K562 (cell line): ENCODE data around the gene LHPP. TPM values are rescaled to one million over a fixed set of nuclear protein-coding genes. Genes with fewer than 3 reads are reported as not detected.

ENCODE experiments used
- ATAC-seq: fragments of 200-7000 bp; cut with Tn5 transposase; 3 replicates; pipeline ENCODE4 v1.9.1; 2020; ENCODE audit warnings: moderate library complexity
- BruUV-seq: library from RNA; stranded (reverse); fragments of 400-500 nt; replicated peaks from 2 replicates; lab custom pipeline; 2021; lab: Mats Ljungman, UMichigan
- CTCF ChIA-PET: fragments of 300-600 bp; formaldehyde crosslinking; extraction: SDS; loops from one replicate; lab custom pipeline; 2021; ENCODE audit warnings: low intra/inter-chr PET ratio; lab: Yijun Ruan, JAX
- POLR2A ChIA-PET: fragments of 300-600, 350-650 bp; sonication (Branson Sonifier 250); formaldehyde crosslinking; extraction: SDS; loops from one replicate; lab custom pipeline; 2021; ENCODE audit warnings: antibody characterized with exemption, inconsistent platforms; lab: Yijun Ruan, JAX
- DNase-seq, 4 experiments: peaks; one replicate each; pipeline versions ENCODE4 v3.0.0 to v3.0.0-alpha.2; 2011 to 2018; ENCODE audit warnings: low spot score in 3 of 4, mixed read lengths in 3 of 4; ENCODE audit errors: extremely low read depth in 1 of 4
- FAIRE-seq: peaks from 2 replicates; lab custom pipeline; 2011; peaks lifted over from hg19 to GRCh38; lab: Jason Lieb, UNC
- H2AFZ ChIP-seq: 2 replicates; pipeline ENCODE4 v1.6.0; 2011; ENCODE audit warnings: low read depth, low read length, control low read depth, inconsistent platforms
- H3K27ac ChIP-seq: fragments of 200-600 bp; 3 replicates; pipeline ENCODE4 v1.8.0; 2011; ENCODE audit warnings: low read depth, mild to moderate bottlenecking, control low read depth, inconsistent platforms, low read length, moderate library complexity, mixed read lengths; ENCODE audit errors: extremely low read depth
- H3K27me3 ChIP-seq, 2 experiments: fragments of 300-600 bp in 1 of 2; 2 replicates in 1 of 2; 3 replicates in 1 of 2; pipeline versions ENCODE4 v1.6.0 to v1.8.0; 2011; ENCODE audit warnings: inconsistent platforms in 2 of 2, low read length in 2 of 2, mild to moderate bottlenecking in 1 of 2, mixed read lengths in 1 of 2, moderate library complexity in 1 of 2; ENCODE audit not compliant: control insufficient read depth in 2 of 2, insufficient read depth in 2 of 2
- H3K36me3 ChIP-seq: fragments of 300-600 bp; 3 replicates; pipeline ENCODE4 v1.8.0; 2011; ENCODE audit warnings: mild to moderate bottlenecking, low read length, inconsistent platforms; ENCODE audit not compliant: control insufficient read depth, insufficient read depth
- H3K4me1 ChIP-seq, 2 experiments: fragments of 200-600 bp in 1 of 2; replicated peaks in 1 of 2; 2 replicates in 1 of 2; 3 replicates in 1 of 2; pipeline versions ENCODE4 v1.5.1 to v1.8.0; 2011; ENCODE audit warnings: inconsistent platforms in 2 of 2, low read length in 2 of 2, mild to moderate bottlenecking in 1 of 2, mixed read lengths in 1 of 2, moderate library complexity in 1 of 2; ENCODE audit not compliant: control insufficient read depth in 2 of 2, insufficient read depth in 2 of 2
- H3K4me2 ChIP-seq: 2 replicates; pipeline ENCODE4 v1.6.1; 2011; ENCODE audit warnings: low read length, control low read depth, inconsistent platforms, mixed read lengths; ENCODE audit not compliant: insufficient read depth
- H3K4me3 ChIP-seq: fragments of 200-600 bp; sonication (generic), shearing (Covaris generic); 2 replicates; pipeline ENCODE4 v1.5.1; 2016; ENCODE audit warnings: control low read depth, inconsistent platforms
- H3K79me2 ChIP-seq: fragments of 200-600 bp; 3 replicates; pipeline ENCODE4 v1.8.0; 2011; ENCODE audit warnings: low read length, inconsistent platforms; ENCODE audit not compliant: control insufficient read depth, insufficient read depth
- H3K9ac ChIP-seq, 2 experiments: 2 replicates each; pipeline versions ENCODE4 v1.6.0 to v1.6.1; 2011; ENCODE audit warnings: low read depth in 2 of 2, low read length in 2 of 2, control low read depth in 1 of 2, inconsistent platforms in 1 of 2, mild to moderate bottlenecking in 1 of 2, mixed read lengths in 1 of 2; ENCODE audit not compliant: insufficient read depth in 1 of 2
- H3K9me1 ChIP-seq: one replicate; pipeline ENCODE4 v1.6.0; 2011; ENCODE audit warnings: inconsistent platforms, mild to moderate bottlenecking, low read length, moderate library complexity; ENCODE audit not compliant: control insufficient read depth, insufficient read depth
- H3K9me3 ChIP-seq: replicated peaks from 2 replicates; pipeline ENCODE4 v1.5.1; 2011; ENCODE audit warnings: low read depth, low read length, inconsistent platforms; ENCODE audit not compliant: control insufficient read depth, insufficient read depth
- H4K20me1 ChIP-seq: replicated peaks from 2 replicates; pipeline ENCODE4 v1.6.1; 2011; ENCODE audit warnings: low read length, inconsistent platforms, mixed read lengths; ENCODE audit not compliant: control insufficient read depth, insufficient read depth
- ESRRA ChIP-seq: fragments of 450-650 bp; IDR thresholded peaks from 2 replicates; pipeline ENCODE4 v1.6.1; 2014; ENCODE audit warnings: low read depth, mild to moderate bottlenecking, moderate library complexity, borderline replicate concordance
- HNRNPLL ChIP-seq: fragments of 200-400 bp; formaldehyde crosslinking; IDR thresholded peaks from 2 replicates; pipeline ENCODE4 v1.6.1; 2017; ENCODE audit warnings: low read length, low read depth, mild to moderate bottlenecking; ENCODE audit not compliant: poor library complexity, severe bottlenecking
- MECOM ChIP-seq: fragments of 250-450 bp; sonication (Bioruptor Pico); IDR thresholded peaks from 2 replicates; pipeline ENCODE4 v1.8.0; 2022; ENCODE audit warnings: inconsistent platforms
- SMAD4 ChIP-seq: fragments of 250-450 bp; sonication (Bioruptor Pico); conservative IDR thresholded peaks from 2 replicates; pipeline ENCODE4 v1.8.0; 2021; ENCODE audit warnings: inconsistent platforms, mild to moderate bottlenecking, moderate library complexity
- U2AF1 ChIP-seq: fragments of 200-400 bp; formaldehyde crosslinking; optimal IDR thresholded peaks from 2 replicates; pipeline ENCODE3; 2017; ENCODE audit warnings: mild to moderate bottlenecking, low read depth, low read length, moderate library complexity
- ZBTB17 ChIP-seq: fragments of 450-650 bp; formaldehyde crosslinking; IDR thresholded peaks from 2 replicates; pipeline ENCODE4 v1.4.0; 2020; ENCODE audit warnings: mild to moderate bottlenecking
- ZEB2 ChIP-seq: fragments of 450-650 bp; IDR thresholded peaks from 2 replicates; pipeline ENCODE4 v1.6.1; 2016
- ZNF280A ChIP-seq: fragments of 450-650 bp; IDR thresholded peaks from 2 replicates; pipeline ENCODE4 v1.6.1; 2018; ENCODE audit warnings: mild to moderate bottlenecking, low read depth; ENCODE audit not compliant: partially characterized antibody
- ZNF766 ChIP-seq: fragments of 200-800 bp; sonication (Bioruptor generic); conservative IDR thresholded peaks from 2 replicates; pipeline ENCODE4 v1.6.1; 2016; ENCODE audit warnings: missing genetic modification characterization, missing compliant biosample characterization
- WGBS: fragments of 100-300 bp; shearing (Covaris generic); methylation state at CpG from one replicate; pipeline ENCODE4 v1.1.6; 2016; ENCODE audit warnings: low coverage, mixed read lengths; ENCODE audit not compliant: insufficient coverage; ENCODE audit errors: missing lambda C conversion rate; 5-methylcytosine and 5-hydroxymethylcytosine counted together
- in situ Hi-C: fragments of 300-500 bp; cut with MboI; formaldehyde crosslinking; loops from 4 replicates; pipeline ENCODE4 v1.15.0; 2018; ENCODE audit warnings: inconsistent platforms, mixed read lengths
- intact Hi-C: fragments of 100-400 bp; cut with micrococcal nuclease; formaldehyde crosslinking; loops from 2 replicates; pipeline ENCODE4 v1.14.2; 2022
- polyA plus RNA-seq, 8 experiments: library from polyadenylated mRNA; depleted of rRNA in 4 of 8; stranded (reverse) in 5 of 8; unstranded in 3 of 8; fragments of >200 nt; fragmentation: Nextera tagmentation in 2 of 8; fragmentation: Illumina TruSeq in 1 of 8; extraction: Ambion mirVana in 2 of 8; extraction: Trizol in 1 of 8; gene quantifications; 2 replicates each; pipeline versions ENCODE4 v1.2.1 to v1.2.3, GENCODE V29; 2011 to 2014; ENCODE audit warnings: inconsistent platforms in 1 of 8, missing spikeins in 1 of 8
- total RNA-seq, 7 experiments: library from RNA; depleted of rRNA in 6 of 7; stranded (reverse); fragments of >200 nt in 6 of 7; fragmentation: Illumina TruSeq in 2 of 7; extraction: Trizol in 2 of 7; gene quantifications; 2 replicates each; pipeline versions ENCODE4 v1.2.1 to v1.2.3, GENCODE V29; 2011 to 2021; ENCODE audit warnings: low replicate concordance in 1 of 7
- TF ChIP-seq, protein P1 (sequence below): sonication (generic); formaldehyde crosslinking; IDR thresholded peaks from 2 replicates; pipeline ENCODE4 v1.8.1; 2023; ENCODE audit warnings: mild to moderate bottlenecking, missing genetic modification reagents

Gene LHPP
- total and polyA plus RNA-seq, 9 of the 15 experiments (the other 6 are each of a cell fraction or from before 2014, with no cell fraction given), result 0.34 to 7.4 (median 3.0) TPM

DNA sequence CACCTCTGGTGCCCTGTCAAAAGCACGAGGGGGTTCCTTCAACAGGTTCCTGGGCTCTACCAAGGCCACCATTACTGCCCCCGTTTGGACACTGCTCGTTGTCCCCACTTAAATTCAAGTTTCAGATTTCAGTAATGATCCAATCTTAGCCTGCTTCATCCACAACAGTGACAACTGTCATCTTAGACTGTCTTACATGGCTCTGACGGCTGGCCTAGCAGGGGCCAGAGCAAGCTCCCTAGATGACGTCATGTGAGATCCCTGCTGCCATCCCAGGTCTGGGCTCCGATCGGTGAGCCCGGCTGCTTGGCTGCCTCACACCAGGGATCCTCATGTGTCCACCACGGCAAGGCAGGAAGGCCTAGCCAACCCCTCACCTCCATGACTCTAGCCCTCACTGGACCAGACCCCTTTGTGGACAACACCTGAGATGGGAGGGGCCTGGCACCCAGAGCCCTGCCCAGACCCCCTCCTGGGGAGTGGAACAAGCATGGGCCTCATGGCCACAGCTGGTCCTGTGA is 200.1 kb downstream of the LHPP start:
- FAIRE-seq (no peak), ATAC-seq (no peak), DNase-seq (no peak)
- Histone ChIP-seq H3K79me2 (no peaks in the 10 kb centered on the region; the same call in 2 of the 3 replicates), H3K4me2 (no peak overlapping the region), H2AFZ (no peak overlapping the region), H3K9me3 (no peaks in the 10 kb centered on the region), H4K20me1 (no peaks in the 10 kb centered on the region), H3K36me3 (peaks cover 13% of the 10 kb centered on the region; the same call in 1 of the 3 replicates), H3K4me3 (no peak overlapping the region), H3K27ac (no peak overlapping the region), H3K9ac (no peak overlapping the region), H3K9me1 (no peaks in the 10 kb centered on the region), H3K4me1 (peaks cover 0 to 9% of the 10 kb centered on the region in 2 experiments; a peak in 4 of 5 replicates), H3K27me3 (no peaks in the 10 kb centered on the region)
- ChIA-PET POLR2A (interaction anchor here (0.6 to 1.1 kb wide), 3 partner anchors 13 to 79 kb away, joined by 3 read pairs; no protein-coding TSS in a partner anchor), CTCF (no interaction called here)
- in situ Hi-C loops, result no loop called here
- WGBS, result 90% methylated on average over 7 of the region's 9 CpGs
- intact Hi-C loops, result no loop called here
- TF ChIP-seq ESRRA, result no peak
- no peak for TF ChIP-seq ZBTB17 (CRISPR knock-in tag)
- TF ChIP-seq ZNF280A, result no peak
- TF ChIP-seq, protein P1, sequence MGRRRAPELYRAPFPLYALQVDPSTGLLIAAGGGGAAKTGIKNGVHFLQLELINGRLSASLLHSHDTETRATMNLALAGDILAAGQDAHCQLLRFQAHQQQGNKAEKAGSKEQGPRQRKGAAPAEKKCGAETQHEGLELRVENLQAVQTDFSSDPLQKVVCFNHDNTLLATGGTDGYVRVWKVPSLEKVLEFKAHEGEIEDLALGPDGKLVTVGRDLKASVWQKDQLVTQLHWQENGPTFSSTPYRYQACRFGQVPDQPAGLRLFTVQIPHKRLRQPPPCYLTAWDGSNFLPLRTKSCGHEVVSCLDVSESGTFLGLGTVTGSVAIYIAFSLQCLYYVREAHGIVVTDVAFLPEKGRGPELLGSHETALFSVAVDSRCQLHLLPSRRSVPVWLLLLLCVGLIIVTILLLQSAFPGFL, result no peak
- TF ChIP-seq HNRNPLL, result no peak
- TF ChIP-seq MECOM, result no peak
- no peak for TF ChIP-seq U2AF1
- no peak for TF ChIP-seq ZNF766 (CRISPR knock-in tag)
- no peak for TF ChIP-seq SMAD4
- TF ChIP-seq ZEB2, result no peak
- no TSS peak for BruUV-seq
